Measurements from ENCODE around the gene ARFGEF2. TPM values are rescaled to one million over a fixed set of nuclear protein-coding genes. Genes with fewer than 3 reads are reported as not detected.

ARFGEF2 gene
- total RNA-seq, 1 experiment from 2014 or later: 20.9 TPM

GRCh38 chr20:48928832-48929725 lies 7.6 kb downstream of the ARFGEF2 start:
- ATAC-seq (no peak), DNase-seq (ENCODE audit: low spot score) (no peak)
- Mint-ChIP-seq H3K9me3 (peaks cover 7% of the 10 kb centered on the region), H3K27me3 (ENCODE audit: low read depth) (no peaks in the 10 kb centered on the region), H3K36me3 (peaks cover 3% of the 10 kb centered on the region; the same call in 1 of the 2 replicates), H3K27ac (no peak overlapping the region), H3K4me1 (no peaks in the 10 kb centered on the region), H3K4me3 (no peak overlapping the region)
- no peak for TF ChIP-seq MAX (CRISPR knock-in tag; IDR thresholded peaks at IDR 0.05)
- no peak for TF ChIP-seq CDX4 (CRISPR knock-in tag; IDR thresholded peaks at IDR 0.05; ENCODE audit: borderline replicate concordance)
- no peak for TF ChIP-seq ZNF317 (CRISPR knock-in tag; IDR thresholded peaks at IDR 0.05; ENCODE audit: borderline replicate concordance, low read depth)
- no peak for TF ChIP-seq SOX15 (CRISPR knock-in tag; IDR thresholded peaks at IDR 0.05)
- TF ChIP-seq CBFB (CRISPR knock-in tag; IDR thresholded peaks at IDR 0.05; ENCODE audit: low read depth): no peak
- TF ChIP-seq, protein P1, sequence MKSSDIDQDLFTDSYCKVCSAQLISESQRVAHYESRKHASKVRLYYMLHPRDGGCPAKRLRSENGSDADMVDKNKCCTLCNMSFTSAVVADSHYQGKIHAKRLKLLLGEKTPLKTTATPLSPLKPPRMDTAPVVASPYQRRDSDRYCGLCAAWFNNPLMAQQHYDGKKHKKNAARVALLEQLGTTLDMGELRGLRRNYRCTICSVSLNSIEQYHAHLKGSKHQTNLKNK (CRISPR knock-in tag; IDR thresholded peaks at IDR 0.05): no peak
- TF ChIP-seq ZNF281 (CRISPR knock-in tag; IDR thresholded peaks at IDR 0.05): no peak
- TF ChIP-seq, protein P2, sequence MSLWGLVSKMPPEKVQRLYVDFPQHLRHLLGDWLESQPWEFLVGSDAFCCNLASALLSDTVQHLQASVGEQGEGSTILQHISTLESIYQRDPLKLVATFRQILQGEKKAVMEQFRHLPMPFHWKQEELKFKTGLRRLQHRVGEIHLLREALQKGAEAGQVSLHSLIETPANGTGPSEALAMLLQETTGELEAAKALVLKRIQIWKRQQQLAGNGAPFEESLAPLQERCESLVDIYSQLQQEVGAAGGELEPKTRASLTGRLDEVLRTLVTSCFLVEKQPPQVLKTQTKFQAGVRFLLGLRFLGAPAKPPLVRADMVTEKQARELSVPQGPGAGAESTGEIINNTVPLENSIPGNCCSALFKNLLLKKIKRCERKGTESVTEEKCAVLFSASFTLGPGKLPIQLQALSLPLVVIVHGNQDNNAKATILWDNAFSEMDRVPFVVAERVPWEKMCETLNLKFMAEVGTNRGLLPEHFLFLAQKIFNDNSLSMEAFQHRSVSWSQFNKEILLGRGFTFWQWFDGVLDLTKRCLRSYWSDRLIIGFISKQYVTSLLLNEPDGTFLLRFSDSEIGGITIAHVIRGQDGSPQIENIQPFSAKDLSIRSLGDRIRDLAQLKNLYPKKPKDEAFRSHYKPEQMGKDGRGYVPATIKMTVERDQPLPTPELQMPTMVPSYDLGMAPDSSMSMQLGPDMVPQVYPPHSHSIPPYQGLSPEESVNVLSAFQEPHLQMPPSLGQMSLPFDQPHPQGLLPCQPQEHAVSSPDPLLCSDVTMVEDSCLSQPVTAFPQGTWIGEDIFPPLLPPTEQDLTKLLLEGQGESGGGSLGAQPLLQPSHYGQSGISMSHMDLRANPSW (CRISPR knock-in tag; conservative IDR thresholded peaks at IDR 0.05; ENCODE audit: low read depth): no peak
- no peak for TF ChIP-seq NFYB (CRISPR knock-in tag; conservative IDR thresholded peaks at IDR 0.05; ENCODE audit: low read depth)
- no peak for TF ChIP-seq JUN (CRISPR knock-in tag; IDR thresholded peaks at IDR 0.05)
- TF ChIP-seq ZNF671 (CRISPR knock-in tag; IDR thresholded peaks at IDR 0.05): no peak
- TF ChIP-seq TP53 (CRISPR knock-in tag; IDR thresholded peaks at IDR 0.05): no peak
- TF ChIP-seq ZNF416 (CRISPR knock-in tag; IDR thresholded peaks at IDR 0.05): no peak
- ChIA-PET CTCF (no interaction called here), POLR2A (no interaction called here)

- Mint-ChIP-seq H3K9me3 (peaks cover 13% of the 10 kb centered on the region), H3K4me1 (no peaks in the 10 kb centered on the region)
- CTCF ChIA-PET: no interaction called here
- TF ChIP-seq ZNF671 (CRISPR knock-in tag; IDR thresholded peaks at IDR 0.05) (no peak), PREB (CRISPR knock-in tag; IDR thresholded peaks at IDR 0.05; ENCODE audit: borderline replicate concordance) (no peak), NR3C1 (CRISPR knock-in tag; conservative IDR thresholded peaks at IDR 0.05; ENCODE audit: low read depth) (no peak), CBFB (CRISPR knock-in tag; IDR thresholded peaks at IDR 0.05; ENCODE audit: low read depth) (no peak), E2F1 (CRISPR knock-in tag; IDR thresholded peaks at IDR 0.05) (no peak), ZNF423 (CRISPR knock-in tag; IDR thresholded peaks at IDR 0.05) (no peak), JAZF1 (CRISPR knock-in tag; IDR thresholded peaks at IDR 0.05) (no peak), SMAD3 (CRISPR knock-in tag; IDR thresholded peaks at IDR 0.05; ENCODE audit: borderline replicate concordance) (no peak)
- TF ChIP-seq, protein P3, sequence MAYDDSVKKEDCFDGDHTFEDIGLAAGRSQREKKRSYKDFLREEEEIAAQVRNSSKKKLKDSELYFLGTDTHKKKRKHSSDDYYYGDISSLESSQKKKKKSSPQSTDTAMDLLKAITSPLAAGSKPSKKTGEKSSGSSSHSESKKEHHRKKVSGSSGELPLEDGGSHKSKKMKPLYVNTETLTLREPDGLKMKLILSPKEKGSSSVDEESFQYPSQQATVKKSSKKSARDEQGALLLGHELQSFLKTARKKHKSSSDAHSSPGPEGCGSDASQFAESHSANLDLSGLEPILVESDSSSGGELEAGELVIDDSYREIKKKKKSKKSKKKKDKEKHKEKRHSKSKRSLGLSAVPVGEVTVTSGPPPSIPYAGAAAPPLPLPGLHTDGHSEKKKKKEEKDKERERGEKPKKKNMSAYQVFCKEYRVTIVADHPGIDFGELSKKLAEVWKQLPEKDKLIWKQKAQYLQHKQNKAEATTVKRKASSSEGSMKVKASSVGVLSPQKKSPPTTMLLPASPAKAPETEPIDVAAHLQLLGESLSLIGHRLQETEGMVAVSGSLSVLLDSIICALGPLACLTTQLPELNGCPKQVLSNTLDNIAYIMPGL (CRISPR knock-in tag; IDR thresholded peaks at IDR 0.05): no peak
- TF ChIP-seq, protein P4, sequence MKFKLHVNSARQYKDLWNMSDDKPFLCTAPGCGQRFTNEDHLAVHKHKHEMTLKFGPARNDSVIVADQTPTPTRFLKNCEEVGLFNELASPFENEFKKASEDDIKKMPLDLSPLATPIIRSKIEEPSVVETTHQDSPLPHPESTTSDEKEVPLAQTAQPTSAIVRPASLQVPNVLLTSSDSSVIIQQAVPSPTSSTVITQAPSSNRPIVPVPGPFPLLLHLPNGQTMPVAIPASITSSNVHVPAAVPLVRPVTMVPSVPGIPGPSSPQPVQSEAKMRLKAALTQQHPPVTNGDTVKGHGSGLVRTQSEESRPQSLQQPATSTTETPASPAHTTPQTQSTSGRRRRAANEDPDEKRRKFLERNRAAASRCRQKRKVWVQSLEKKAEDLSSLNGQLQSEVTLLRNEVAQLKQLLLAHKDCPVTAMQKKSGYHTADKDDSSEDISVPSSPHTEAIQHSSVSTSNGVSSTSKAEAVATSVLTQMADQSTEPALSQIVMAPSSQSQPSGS (CRISPR knock-in tag; IDR thresholded peaks at IDR 0.05; ENCODE audit: borderline replicate concordance, low read depth): no peak
Observed at GRCh38 chr20:48930035-48930434, 8.5 kb downstream of the ARFGEF2 start.

More at GRCh38 chr20:48930035-48930434, 8.5 kb downstream of the ARFGEF2 start:
- ATAC-seq: no peak
- no peak overlapping the region for H3K4me3 Mint-ChIP-seq
- DNase-seq (ENCODE audit: low spot score): no peak
- peaks cover 10% of the 10 kb centered on the region for H3K36me3 Mint-ChIP-seq
- H3K27me3 Mint-ChIP-seq (ENCODE audit: low read depth): no peaks in the 10 kb centered on the region
- POLR2A ChIA-PET: no interaction called here
- H3K27ac Mint-ChIP-seq: no peak overlapping the region

Measured in WTC11 (cell line).